Effector memory CD4-positive, alpha-beta T cell (primary cell): ENCODE data around the gene CLMN.

Experiments
- DNase-seq, 3 donors: peaks; one replicate each; pipeline ENCODE4 v3.0.0-alpha.2; 2020
- H3K27ac ChIP-seq: 2 replicates; pipeline ENCODE4 v1.7.0; 2013; ENCODE audit warnings: mild to moderate bottlenecking, low read length, moderate library complexity; ENCODE audit not compliant: insufficient read depth, poor library complexity, severe bottlenecking
- H3K27me3 ChIP-seq: replicated peaks from 2 replicates; pipeline ENCODE4 v1.7.0; 2013; ENCODE audit warnings: mild to moderate bottlenecking, low read length; ENCODE audit not compliant: insufficient read depth, control insufficient read depth, poor library complexity, severe bottlenecking
- H3K36me3 ChIP-seq: 2 replicates; pipeline ENCODE4 v1.7.0; 2013; ENCODE audit warnings: mild to moderate bottlenecking, low read length, moderate library complexity; ENCODE audit not compliant: control insufficient read depth, insufficient read depth
- H3K4me1 ChIP-seq: 2 replicates; pipeline ENCODE4 v1.7.0; 2013; ENCODE audit warnings: low read length, mild to moderate bottlenecking; ENCODE audit not compliant: control insufficient read depth, insufficient read depth, poor library complexity, severe bottlenecking
- H3K4me3 ChIP-seq: 2 replicates; pipeline ENCODE4 v1.7.0; 2013; ENCODE audit warnings: low read length, low read depth, mild to moderate bottlenecking; ENCODE audit not compliant: insufficient read depth, poor library complexity, severe bottlenecking
- H3K9me3 ChIP-seq: 2 replicates; pipeline ENCODE4 v1.7.0; 2013; ENCODE audit warnings: mild to moderate bottlenecking, low read length, moderate library complexity; ENCODE audit not compliant: control insufficient read depth

Gene CLMN

GRCh38 chr14:95235351-95235750 is 84.4 kb downstream of the CLMN start:
- Histone ChIP-seq H3K9me3 (no peaks in the 10 kb centered on the region), H3K36me3 (no peaks in the 10 kb centered on the region), H3K4me1 (no peaks in the 10 kb centered on the region), H3K4me3 (no peak overlapping the region), H3K27ac (no peak overlapping the region), H3K27me3 (no peaks in the 10 kb centered on the region)
- DNase-seq = no peak

GRCh38 chr14:95234426-95234825 is 85.3 kb downstream of the CLMN start:
- no peaks in the 10 kb centered on the region for H3K36me3 ChIP-seq
- H3K27me3 ChIP-seq = no peaks in the 10 kb centered on the region
- H3K4me1 ChIP-seq = no peaks in the 10 kb centered on the region
- H3K9me3 ChIP-seq = no peaks in the 10 kb centered on the region
- no peak for DNase-seq
- no peak overlapping the region for H3K4me3 ChIP-seq
- H3K27ac ChIP-seq = no peak overlapping the region

GRCh38 chr14:95233702-95234241 is 85.9 kb downstream of the CLMN start:
- Histone ChIP-seq H3K27me3 (no peaks in the 10 kb centered on the region), H3K4me1 (no peaks in the 10 kb centered on the region), H3K27ac (no peak overlapping the region), H3K4me3 (no peak overlapping the region), H3K36me3 (no peaks in the 10 kb centered on the region), H3K9me3 (no peaks in the 10 kb centered on the region)
- DNase-seq = no peak

GRCh38 chr14:95232894-95233584 is 86.7 kb downstream of the CLMN start:
- no peak for DNase-seq
- no peaks in the 10 kb centered on the region for H3K36me3 ChIP-seq
- H3K4me1 ChIP-seq = no peaks in the 10 kb centered on the region
- H3K27ac ChIP-seq = no peak overlapping the region
- H3K4me3 ChIP-seq = no peak overlapping the region
- no peaks in the 10 kb centered on the region for H3K27me3 ChIP-seq
- H3K9me3 ChIP-seq = no peaks in the 10 kb centered on the region

GRCh38 chr14:95231966-95232633 is 87.6 kb downstream of the CLMN start:
- no peak for DNase-seq
- Histone ChIP-seq H3K9me3 (no peaks in the 10 kb centered on the region), H3K27me3 (no peaks in the 10 kb centered on the region), H3K36me3 (no peaks in the 10 kb centered on the region), H3K4me3 (no peak overlapping the region), H3K27ac (no peak overlapping the region), H3K4me1 (no peaks in the 10 kb centered on the region)

GRCh38 chr14:95229749-95230148 is 90.0 kb downstream of the CLMN start:
- no peak overlapping the region for H3K27ac ChIP-seq
- H3K36me3 ChIP-seq = no peaks in the 10 kb centered on the region
- H3K9me3 ChIP-seq = no peaks in the 10 kb centered on the region
- H3K4me1 ChIP-seq = no peaks in the 10 kb centered on the region
- DNase-seq = no peak
- H3K27me3 ChIP-seq = no peaks in the 10 kb centered on the region
- H3K4me3 ChIP-seq = no peak overlapping the region

GRCh38 chr14:95228240-95228639 is 91.5 kb downstream of the CLMN start:
- H3K27me3 ChIP-seq = no peaks in the 10 kb centered on the region
- no peak overlapping the region for H3K27ac ChIP-seq
- no peak for DNase-seq
- H3K9me3 ChIP-seq = no peaks in the 10 kb centered on the region
- H3K4me1 ChIP-seq = no peaks in the 10 kb centered on the region
- H3K36me3 ChIP-seq = no peaks in the 10 kb centered on the region
- no peak overlapping the region for H3K4me3 ChIP-seq

- DNase-seq = no peak
- Histone ChIP-seq H3K36me3 (no peaks in the 10 kb centered on the region), H3K27me3 (no peaks in the 10 kb centered on the region), H3K4me3 (no peak overlapping the region), H3K9me3 (no peaks in the 10 kb centered on the region), H3K27ac (no peak overlapping the region), H3K4me1 (no peaks in the 10 kb centered on the region)
Observed at GRCh38 chr14:95227279-95227860, 92.3 kb downstream of the CLMN start.

GRCh38 chr14:95226801-95227200 is 92.9 kb downstream of the CLMN start:
- no peak for DNase-seq
- Histone ChIP-seq H3K27me3 (no peaks in the 10 kb centered on the region), H3K4me1 (no peaks in the 10 kb centered on the region)

GRCh38 chr14:95225251-95225887 is 94.3 kb downstream of the CLMN start:
- Histone ChIP-seq H3K9me3 (no peaks in the 10 kb centered on the region), H3K27ac (no peak overlapping the region), H3K27me3 (no peaks in the 10 kb centered on the region), H3K4me1 (no peaks in the 10 kb centered on the region), H3K36me3 (no peaks in the 10 kb centered on the region), H3K4me3 (no peak overlapping the region)
- DNase-seq = no peak

More at GRCh38 chr14:95226801-95227200, 92.9 kb downstream of the CLMN start:
- H3K36me3 ChIP-seq = no peaks in the 10 kb centered on the region
- no peak overlapping the region for H3K27ac ChIP-seq
- H3K4me3 ChIP-seq = no peak overlapping the region
- H3K9me3 ChIP-seq = no peaks in the 10 kb centered on the region
